Natural killer cell treated with Interleukin-12 subunit alpha and Interleukin-12 subunit beta and Interleukin-15 and Interleukin-18, amount 100 ng/mL, for 72 hours (primary cell): Measurements from ENCODE around the gene ISM2. TPM values are rescaled to one million over a fixed set of nuclear protein-coding genes. Genes with fewer than 3 reads are reported as not detected.

Experiments
- ATAC-seq, 2 donors: fragments of 150-1000 bp; cut with Tn5 transposase in 1 of 2; sonication (Bioruptor Pico), chemical (Tn5 transposase) in 1 of 2; 2 replicates each; pipeline ENCODE4 v1.10.0; 2021
- DNase-seq: peaks from one replicate; pipeline ENCODE4 v3.0.0; 2022; ENCODE audit warnings: low spot score
- H3K27ac Mint-ChIP-seq, 2 donors: 1 replicate in 1 of 2; 2 replicates in 1 of 2; pipeline ENCODE4 v1.8.0; 2022; ENCODE audit warnings: mixed read lengths in 2 of 2, mild to moderate bottlenecking in 1 of 2, moderate library complexity in 1 of 2
- H3K27me3 Mint-ChIP-seq, 2 donors: 1 replicate in 1 of 2; 2 replicates in 1 of 2; pipeline ENCODE4 v1.8.0; 2022; ENCODE audit warnings: mixed read lengths in 2 of 2
- H3K36me3 Mint-ChIP-seq: one replicate; pipeline ENCODE4 v1.8.0; 2022; ENCODE audit warnings: mixed read lengths
- H3K4me1 Mint-ChIP-seq, 2 donors: 1 replicate in 1 of 2; 2 replicates in 1 of 2; pipeline ENCODE4 v1.8.0; 2022; ENCODE audit warnings: low read depth in 2 of 2, mixed read lengths in 2 of 2, mild to moderate bottlenecking in 1 of 2
- H3K4me3 Mint-ChIP-seq: one replicate; pipeline ENCODE4 v1.8.0; 2022; ENCODE audit warnings: mixed read lengths
- H3K9me3 Mint-ChIP-seq: 2 replicates; pipeline ENCODE4 v1.8.0; 2022; ENCODE audit warnings: mixed read lengths
- total RNA-seq, 2 donors: library from RNA; stranded (reverse); gene quantifications; one replicate each; pipeline ENCODE4 v1.2.3, GENCODE V29; 2022

Gene ISM2
- total RNA-seq, 2 donors from 2014 or later, result 0.14 to 0.36 TPM

DNA sequence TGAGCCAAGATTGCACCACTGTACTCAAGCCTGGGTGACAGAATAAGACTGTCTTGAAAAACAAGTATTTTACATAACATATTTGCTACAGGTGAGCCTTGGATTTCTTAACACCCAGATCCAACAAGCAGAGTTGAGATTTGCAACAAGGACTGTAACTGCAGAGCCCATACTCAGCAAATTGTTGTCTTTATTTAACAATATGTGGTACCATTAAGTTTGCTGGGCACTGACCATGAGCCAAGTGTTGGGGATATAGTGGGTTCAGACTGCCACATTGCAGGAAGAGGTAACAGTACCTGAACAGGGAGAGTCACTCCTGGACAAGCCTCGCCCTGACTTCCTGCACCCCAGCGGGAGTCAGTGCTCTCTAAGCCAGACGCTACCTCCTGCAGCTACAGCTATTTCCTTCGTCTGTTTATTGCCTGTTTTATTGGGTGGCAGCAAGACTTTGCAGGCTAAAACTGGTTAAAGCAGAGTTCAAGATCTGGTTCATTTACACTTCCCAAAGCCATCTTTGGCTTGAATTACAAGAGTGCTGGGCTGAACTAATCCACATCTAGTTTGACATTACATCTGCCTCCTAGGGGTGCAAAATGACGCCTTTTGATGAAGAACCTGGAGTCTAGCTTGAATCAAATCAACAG lies 28.3 kb downstream of the ISM2 start:
- Mint-ChIP-seq H3K4me3 (no peak overlapping the region), H3K4me1 (no peaks in the 10 kb centered on the region), H3K27me3 (no peaks in the 10 kb centered on the region), H3K36me3 (peaks cover 19% of the 10 kb centered on the region), H3K27ac (no peak overlapping the region), H3K9me3 (no peaks in the 10 kb centered on the region)
- DNase-seq, result no peak
- ATAC-seq, result no peak

DNA sequence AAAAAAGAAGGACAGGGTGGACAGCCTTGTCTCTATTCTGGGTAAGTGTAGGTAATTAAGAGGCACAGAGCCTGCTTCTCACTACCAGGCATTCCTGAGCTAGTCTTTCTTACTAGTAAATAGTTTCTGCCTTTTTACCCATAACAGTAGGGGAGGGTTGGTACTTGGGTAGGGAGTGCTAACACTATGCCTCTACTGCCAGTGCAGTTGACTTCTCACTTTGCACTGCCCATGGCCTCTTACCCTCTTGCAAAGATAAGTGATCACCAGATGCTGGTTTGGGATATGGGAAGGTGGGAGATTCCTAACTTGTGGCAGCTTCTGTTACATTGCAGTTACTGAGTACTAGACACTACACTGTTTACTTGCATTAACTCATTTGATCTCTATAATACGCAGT lies 29.1 kb downstream of the ISM2 start:
- H3K9me3 Mint-ChIP-seq, result no peaks in the 10 kb centered on the region
- ATAC-seq (no peak), DNase-seq (no peak)
- no peaks in the 10 kb centered on the region for H3K4me1 Mint-ChIP-seq
- H3K4me3 Mint-ChIP-seq, result no peak overlapping the region
- no peaks in the 10 kb centered on the region for H3K27me3 Mint-ChIP-seq
- no peak overlapping the region for H3K27ac Mint-ChIP-seq
- peaks cover 27% of the 10 kb centered on the region for H3K36me3 Mint-ChIP-seq

DNA sequence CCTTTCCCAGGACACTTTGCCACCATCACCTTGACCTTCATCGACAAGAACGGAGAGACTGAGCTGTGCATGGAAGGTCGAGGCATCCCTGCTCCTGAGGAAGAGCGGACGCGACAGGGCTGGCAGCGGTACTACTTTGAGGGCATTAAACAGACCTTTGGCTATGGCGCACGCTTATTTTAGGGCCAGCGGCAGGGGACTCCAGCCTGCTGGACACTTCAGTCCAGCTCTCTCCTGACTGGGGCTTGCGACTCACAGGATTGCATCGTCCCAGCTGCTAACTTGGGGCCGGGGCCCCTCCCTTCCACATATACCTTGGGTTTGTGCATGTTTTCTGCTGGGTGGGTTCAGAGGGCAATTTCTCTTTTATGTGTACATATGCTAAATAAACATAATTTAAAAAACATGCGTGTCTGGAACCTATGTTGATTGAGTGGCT lies 29.5 kb downstream of the ISM2 start:
- Mint-ChIP-seq H3K27me3 (no peaks in the 10 kb centered on the region), H3K9me3 (no peaks in the 10 kb centered on the region), H3K36me3 (peaks cover 27% of the 10 kb centered on the region), H3K27ac (no peak overlapping the region), H3K4me3 (no peak overlapping the region), H3K4me1 (no peaks in the 10 kb centered on the region)
- ATAC-seq (no peak), DNase-seq (no peak)

DNA sequence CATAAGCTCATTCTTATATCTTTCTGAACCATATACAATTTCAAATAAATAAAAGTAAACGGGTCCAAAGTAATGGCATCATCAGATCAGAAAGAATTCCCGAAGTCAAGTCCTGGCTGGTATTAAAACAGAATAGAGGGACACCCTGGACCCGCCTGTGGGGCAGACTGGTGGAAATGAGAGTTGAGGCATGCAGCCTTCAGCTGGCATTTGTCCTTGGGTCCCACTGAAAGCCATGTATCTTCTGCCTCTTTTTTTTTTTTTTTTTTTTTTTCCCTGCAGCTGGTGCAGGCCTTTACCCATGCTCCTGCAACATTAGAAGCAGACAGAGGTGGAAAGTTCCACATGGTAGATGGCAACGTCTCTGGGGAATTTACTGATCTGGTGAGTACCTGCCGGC lies 30.8 kb downstream of the ISM2 start:
- DNase-seq (no peak), ATAC-seq (no peak)
- peaks cover 27% of the 10 kb centered on the region for H3K36me3 Mint-ChIP-seq
- no peak overlapping the region for H3K27ac Mint-ChIP-seq
- H3K4me3 Mint-ChIP-seq, result no peak overlapping the region
- no peaks in the 10 kb centered on the region for H3K27me3 Mint-ChIP-seq
- peaks cover 0 to 3% of the 10 kb centered on the region in 2 donors for H3K4me1 Mint-ChIP-seq
- no peaks in the 10 kb centered on the region for H3K9me3 Mint-ChIP-seq

DNA sequence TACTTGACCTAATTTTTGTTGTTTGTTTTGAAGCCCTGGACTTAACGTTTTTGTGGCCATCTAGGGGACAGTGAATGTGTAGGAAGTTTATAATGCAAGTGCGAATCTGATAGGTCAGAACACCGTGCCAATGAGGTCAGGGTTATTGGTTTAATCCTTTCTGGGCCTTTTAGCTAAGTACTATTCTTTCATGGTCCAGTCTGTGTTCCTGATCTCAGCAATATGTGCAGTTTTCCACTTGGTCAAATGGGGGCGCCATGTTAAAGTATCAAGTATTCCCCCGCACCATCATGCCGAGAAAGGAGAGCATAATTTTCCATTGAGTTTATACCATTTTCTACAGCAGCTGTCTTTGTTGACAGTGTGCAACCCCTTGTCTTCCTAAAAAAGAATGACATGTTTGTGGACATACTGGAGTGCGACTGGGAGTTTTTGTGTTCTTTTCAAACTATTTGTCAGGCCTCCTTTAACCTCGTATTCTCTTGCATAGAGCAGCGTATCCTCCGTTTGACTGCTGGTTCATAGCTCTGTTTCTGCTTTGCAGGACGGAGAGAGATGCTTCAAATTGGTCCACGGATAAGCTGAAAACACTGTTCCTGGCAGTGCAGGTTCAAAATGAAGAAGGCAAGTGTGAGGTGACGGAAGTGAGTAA lies 39.4 kb downstream of the ISM2 start:
- Mint-ChIP-seq H3K9me3 (no peaks in the 10 kb centered on the region), H3K4me1 (peaks cover 36 to 41% of the 10 kb centered on the region in 2 donors), H3K27ac (peak overlapping the region; percentile 98), H3K36me3 (peaks cover 36% of the 10 kb centered on the region), H3K27me3 (no peaks in the 10 kb centered on the region), H3K4me3 (peak overlapping the region; percentile 100)
- DNase-seq (peak; percentile 70), ATAC-seq (no peak)

DNA sequence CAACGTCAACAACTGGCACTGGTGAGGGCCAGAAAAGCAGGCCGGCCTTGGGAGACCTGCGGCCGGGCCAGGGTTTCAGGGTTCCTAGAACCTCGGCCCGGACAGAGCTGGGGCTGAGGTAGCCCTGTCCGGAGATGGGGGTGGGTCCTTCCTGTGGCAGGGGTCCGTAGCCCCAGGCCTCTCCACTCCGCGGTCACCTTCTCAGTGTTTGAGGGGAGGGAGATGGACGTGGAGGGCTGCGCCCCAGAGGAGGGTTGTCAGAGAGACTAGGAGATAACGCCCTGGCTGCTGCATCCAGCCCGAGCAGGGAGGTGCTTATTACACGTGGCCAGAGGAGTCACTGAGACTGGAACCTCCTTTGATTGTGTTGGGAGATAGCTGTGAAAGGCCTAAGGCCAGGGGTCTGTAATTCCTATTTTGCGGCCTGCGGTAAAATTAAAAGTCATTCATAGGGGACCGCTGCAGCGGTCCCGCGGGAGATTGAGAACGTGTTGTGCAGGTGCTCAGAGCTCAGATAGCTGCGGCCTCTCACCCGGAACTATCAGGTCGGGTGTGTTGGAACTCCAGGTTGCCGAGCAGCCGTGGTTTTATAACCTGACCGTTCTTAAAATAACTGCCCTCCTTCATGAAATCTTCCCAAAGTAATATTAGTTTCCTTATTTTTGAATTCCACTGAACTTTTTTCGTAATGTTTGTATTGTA lies 40.2 kb downstream of the ISM2 start:
- peaks cover 37% of the 10 kb centered on the region for H3K36me3 Mint-ChIP-seq

DNA sequence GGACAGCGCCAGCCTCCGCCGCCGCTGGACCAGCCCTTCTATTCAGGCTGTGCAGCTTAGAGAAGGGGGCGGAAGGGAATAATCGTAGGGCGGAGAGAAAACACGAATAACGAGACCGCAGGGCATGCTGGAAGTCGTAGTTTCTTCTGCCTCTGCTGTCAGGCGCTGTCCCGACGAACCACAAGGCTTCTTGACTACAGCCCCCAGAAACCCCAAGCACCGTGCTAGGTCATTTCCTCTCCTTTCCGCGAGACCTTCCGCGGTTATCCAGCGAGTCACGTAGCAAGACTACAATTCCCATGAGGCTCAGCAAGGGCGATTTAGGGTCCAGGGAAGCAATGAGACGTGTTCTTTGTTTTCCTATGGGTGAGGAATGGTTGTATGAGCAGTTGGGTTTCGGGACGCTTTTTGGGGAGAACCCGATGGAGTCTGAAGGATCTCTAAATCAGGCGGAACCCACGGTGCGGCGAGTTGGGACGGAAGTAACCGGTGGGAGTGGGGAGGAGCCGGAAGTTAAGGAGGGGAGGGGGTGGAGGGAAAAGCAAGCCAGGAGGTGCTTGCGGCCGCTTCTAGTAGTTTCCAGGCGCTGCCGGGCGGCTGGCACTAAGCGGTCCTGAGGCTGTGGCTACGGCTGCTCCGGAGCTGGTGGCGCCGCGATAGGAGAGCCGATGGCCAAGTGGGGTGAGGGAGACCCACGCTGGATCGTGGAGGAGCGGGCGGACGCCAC lies 40.9 kb downstream of the ISM2 start, which contains the start of the genes AHSA1 and VIPAS39:
Gene AHSA1, plus strand, starts transcription at position 572 of the 727 bp plus-strand sequence. Its CDS starts 97 bp downstream, at position 669.
Gene VIPAS39, minus strand, starts transcription at position 80 of the 727 bp plus-strand sequence. CDS start 3,499 bp downstream, outside the sequence.
- Mint-ChIP-seq H3K27me3 (no peaks in the 10 kb centered on the region), H3K27ac (peak within 1 kb of the TSS; percentile 98), H3K4me1 (peaks cover 33 to 41% of the 10 kb centered on the region in 2 donors), H3K9me3 (no peaks in the 10 kb centered on the region), H3K4me3 (peak within 1 kb of the TSS; percentile 100), H3K36me3 (peaks cover 42% of the 10 kb centered on the region)
- ATAC-seq (peak; percentile 98), DNase-seq (peak; percentile 97)

More for the DNA sequence above, 40.2 kb downstream of the ISM2 start:
- Mint-ChIP-seq H3K27me3 (no peaks in the 10 kb centered on the region), H3K9me3 (no peaks in the 10 kb centered on the region), H3K27ac (peak overlapping the region; percentile 98), H3K4me3 (peak overlapping the region; percentile 100), H3K4me1 (peaks cover 34 to 41% of the 10 kb centered on the region in 2 donors)
- DNase-seq, result no peak
- ATAC-seq, result peak; percentile 1 to 12

DNA sequence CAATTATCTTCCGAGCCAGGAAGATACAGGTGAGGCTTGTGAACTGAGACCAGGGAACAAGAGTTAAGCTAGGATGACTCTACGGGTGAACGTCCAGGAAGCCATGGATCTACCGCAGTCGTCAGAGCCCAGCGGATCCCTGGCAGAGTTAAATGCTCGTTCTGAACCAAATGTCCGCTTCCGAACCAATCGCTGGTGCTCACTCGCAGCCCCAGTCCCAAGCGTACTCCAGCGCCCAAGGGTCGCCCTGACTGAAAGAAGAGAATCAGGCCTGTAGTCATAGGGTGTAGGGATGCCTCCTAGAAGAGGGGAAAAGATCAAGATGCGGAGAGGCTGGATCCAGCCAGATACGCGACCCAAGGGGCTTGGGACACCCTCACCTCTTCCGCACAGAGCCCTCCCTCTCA lies 41.5 kb downstream of the ISM2 start:
- Mint-ChIP-seq H3K27ac (peak overlapping the region; percentile 98), H3K4me1 (peaks cover 31 to 41% of the 10 kb centered on the region in 2 donors), H3K9me3 (no peaks in the 10 kb centered on the region), H3K4me3 (peak overlapping the region; percentile 100), H3K36me3 (peaks cover 39% of the 10 kb centered on the region), H3K27me3 (no peaks in the 10 kb centered on the region)
- no peak for DNase-seq
- ATAC-seq, result peak in 1 of 2 donors; percentile 4

DNA sequence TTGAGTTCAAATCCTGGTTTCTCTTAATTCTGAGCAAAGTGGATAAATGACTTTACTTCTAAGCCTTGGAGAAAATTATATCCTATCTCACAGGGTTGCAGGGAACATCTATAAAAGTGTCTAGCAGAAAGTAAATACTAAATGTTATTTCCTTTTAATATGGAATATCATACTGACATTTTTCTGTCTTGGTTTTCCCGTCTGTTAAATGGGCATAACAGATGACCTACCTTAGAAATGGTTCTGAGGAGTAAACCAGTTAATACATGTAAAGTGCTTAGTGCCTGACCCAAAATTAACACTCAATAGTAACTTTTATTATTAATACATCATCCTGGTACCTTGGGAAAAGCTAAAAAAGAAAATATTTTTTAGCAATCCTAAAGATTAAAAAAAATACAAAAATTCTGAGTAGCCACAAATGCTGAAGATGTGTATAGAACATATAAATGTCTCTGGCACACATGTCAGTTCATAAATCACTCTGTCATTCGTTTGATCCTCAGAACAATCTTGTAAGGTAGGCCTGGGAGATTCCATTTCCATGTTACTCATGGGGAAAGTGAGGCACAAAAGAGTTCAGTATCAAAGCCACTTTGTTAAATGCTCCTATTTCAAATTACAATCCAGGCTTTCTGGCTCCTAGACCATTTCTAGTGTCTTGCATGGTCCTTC lies 42.5 kb downstream of the ISM2 start:
- DNase-seq (no peak), ATAC-seq (no peak)
- H3K36me3 Mint-ChIP-seq, result peaks cover 30% of the 10 kb centered on the region
- H3K9me3 Mint-ChIP-seq, result no peaks in the 10 kb centered on the region
- H3K27me3 Mint-ChIP-seq, result no peaks in the 10 kb centered on the region
- peak overlapping the region; percentile 98 for H3K27ac Mint-ChIP-seq
- H3K4me3 Mint-ChIP-seq, result peak overlapping the region; percentile 100
- H3K4me1 Mint-ChIP-seq, result peaks cover 26 to 41% of the 10 kb centered on the region in 2 donors

DNA sequence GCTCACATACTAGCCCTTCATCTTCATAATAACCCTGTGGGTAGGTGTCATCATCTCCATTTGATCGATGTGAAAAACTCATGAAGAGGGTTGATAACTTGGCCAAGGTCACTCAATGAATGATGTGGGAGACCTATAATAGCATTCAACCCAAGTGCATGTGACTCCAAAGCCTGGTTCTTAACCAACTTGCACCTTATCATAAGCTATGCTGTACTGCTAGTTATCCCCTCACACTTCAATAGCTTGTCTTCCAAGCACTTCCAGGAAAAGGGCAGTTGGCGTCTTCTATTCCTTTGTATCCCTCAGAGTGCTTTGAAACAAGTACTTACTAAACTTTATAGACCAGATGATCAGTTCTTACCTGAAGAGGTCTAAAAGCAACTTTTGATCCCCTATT lies 56.4 kb downstream of the ISM2 start:
- H3K4me1 Mint-ChIP-seq, result no peaks in the 10 kb centered on the region
- no peak for ATAC-seq
- peaks cover 16% of the 10 kb centered on the region for H3K36me3 Mint-ChIP-seq

DNA sequence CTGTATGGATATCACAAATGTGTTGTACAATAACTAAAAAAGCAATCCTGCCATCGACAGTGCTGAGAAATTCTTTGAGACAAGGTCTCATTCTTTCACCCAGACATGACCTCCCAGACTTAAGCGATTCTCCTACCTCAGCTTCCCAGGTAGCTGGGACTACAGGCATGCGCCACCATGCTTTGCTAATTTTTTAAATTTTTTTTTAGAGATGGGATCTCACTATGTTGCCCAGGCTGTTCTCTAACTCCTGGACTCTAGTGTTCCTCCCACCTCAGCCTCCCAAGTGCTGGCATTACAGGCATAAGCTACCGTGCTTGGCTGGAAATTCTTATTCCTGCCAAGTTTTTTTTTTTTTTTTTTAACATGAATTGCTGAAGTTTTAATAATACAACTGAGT lies 58.8 kb downstream of the ISM2 start:
- ATAC-seq, result no peak
- no peak overlapping the region for H3K4me3 Mint-ChIP-seq

More for the DNA sequence above, 56.4 kb downstream of the ISM2 start:
- Mint-ChIP-seq H3K4me3 (no peak overlapping the region), H3K27ac (no peak overlapping the region), H3K27me3 (no peaks in the 10 kb centered on the region), H3K9me3 (no peaks in the 10 kb centered on the region)
- no peak for DNase-seq

DNA sequence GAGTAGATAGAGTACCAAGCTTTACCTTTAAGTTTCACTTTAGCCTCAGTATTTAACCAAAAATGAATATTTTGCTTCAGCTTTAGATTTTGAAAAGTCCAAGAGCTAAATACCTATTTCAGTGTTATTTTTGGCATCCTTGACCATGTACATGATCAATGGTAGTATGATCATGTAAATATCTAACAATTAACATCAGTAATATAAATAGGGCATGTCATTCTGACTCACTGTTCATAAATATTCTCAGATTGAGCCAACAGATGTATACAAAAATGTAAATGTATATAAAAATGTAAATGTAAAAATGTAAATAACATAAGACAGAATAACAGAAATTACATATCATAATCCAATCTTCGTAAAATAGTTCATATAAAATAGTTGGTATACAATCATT lies 60.0 kb downstream of the ISM2 start:
- no peak overlapping the region for H3K27ac Mint-ChIP-seq
- ATAC-seq (no peak), DNase-seq (no peak)
- no peaks in the 10 kb centered on the region for H3K9me3 Mint-ChIP-seq
- peaks cover 35% of the 10 kb centered on the region for H3K36me3 Mint-ChIP-seq
- H3K4me1 Mint-ChIP-seq, result no peaks in the 10 kb centered on the region
- H3K27me3 Mint-ChIP-seq, result no peaks in the 10 kb centered on the region
- no peak overlapping the region for H3K4me3 Mint-ChIP-seq

More for the DNA sequence above, 58.8 kb downstream of the ISM2 start:
- Mint-ChIP-seq H3K27ac (no peak overlapping the region), H3K4me1 (no peaks in the 10 kb centered on the region), H3K27me3 (no peaks in the 10 kb centered on the region), H3K36me3 (peaks cover 29% of the 10 kb centered on the region), H3K9me3 (no peaks in the 10 kb centered on the region)
- DNase-seq, result no peak

DNA sequence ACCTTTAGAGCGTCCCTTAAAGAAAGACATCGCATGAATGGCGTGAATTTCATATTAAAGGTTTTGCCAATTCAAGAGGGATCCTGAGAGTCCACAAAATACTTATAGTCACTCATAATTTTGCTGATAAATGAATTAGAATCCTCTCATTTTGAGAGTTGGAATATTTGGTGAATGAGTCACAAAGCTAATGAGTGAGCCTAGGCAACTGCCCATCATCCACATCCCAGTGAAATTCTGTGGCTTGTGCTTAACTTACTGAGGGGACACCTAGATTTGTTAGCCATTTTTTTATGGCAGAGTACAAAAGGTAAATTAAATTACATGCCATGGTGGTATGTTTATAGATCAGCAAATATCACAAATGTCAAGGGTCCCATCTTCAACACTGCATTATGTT lies 62.6 kb downstream of the ISM2 start:
- no peak overlapping the region for H3K4me3 Mint-ChIP-seq
- H3K27ac Mint-ChIP-seq, result no peak overlapping the region
- no peaks in the 10 kb centered on the region for H3K4me1 Mint-ChIP-seq
- no peak for DNase-seq
- no peaks in the 10 kb centered on the region for H3K27me3 Mint-ChIP-seq
- no peaks in the 10 kb centered on the region for H3K9me3 Mint-ChIP-seq
- H3K36me3 Mint-ChIP-seq, result peaks cover 29% of the 10 kb centered on the region
- no peak for ATAC-seq
